K562 (cell line): Measurements from ENCODE around the gene DARS2. TPM values are rescaled to one million over a fixed set of nuclear protein-coding genes. Genes with fewer than 3 reads are reported as not detected.

Source experiments
- ARHGAP35 ChIP-seq: fragments of 450-650 bp; IDR thresholded peaks from 2 replicates; pipeline ENCODE4 v1.6.1; 2018; ENCODE audit not compliant: partially characterized antibody
- CREB3 ChIP-seq: fragments of 450-650 bp; conservative IDR thresholded peaks from 2 replicates; pipeline ENCODE4 v1.6.1; 2016; ENCODE audit warnings: missing genetic modification characterization, low read depth, mild to moderate bottlenecking, missing compliant biosample characterization, moderate library complexity
- FOXP4 ChIP-seq: sonication (generic); formaldehyde crosslinking; IDR thresholded peaks from 2 replicates; pipeline ENCODE4 v1.8.0; 2022; ENCODE audit warnings: mild to moderate bottlenecking, missing genetic modification reagents, borderline replicate concordance
- IFI16 ChIP-seq: fragments of 250-450 bp; sonication (Bioruptor Pico); IDR thresholded peaks from 2 replicates; pipeline ENCODE4 v2.1.2; 2022; ENCODE audit warnings: mild to moderate bottlenecking, inconsistent platforms
- MGA ChIP-seq: fragments of 450-650 bp; IDR thresholded peaks from 2 replicates; pipeline ENCODE4 v1.6.1; 2016; ENCODE audit warnings: mild to moderate bottlenecking, moderate library complexity
- SMARCB1 ChIP-seq: IDR thresholded peaks from 2 replicates; pipeline ENCODE4 v1.6.1; 2011; ENCODE audit warnings: improper control_type of control experiment, low read depth; ENCODE audit not compliant: insufficient read length
- ZNF23 ChIP-seq: fragments of 250-450 bp; sonication (Bioruptor Pico); IDR thresholded peaks from 2 replicates; pipeline ENCODE4 v1.4.0; 2020; ENCODE audit warnings: mild to moderate bottlenecking
- ZNF740 ChIP-seq, 3 experiments: fragments of 200-800 bp in 1 of 3; sonication (Bioruptor generic) in 1 of 3; sonication (generic) in 1 of 3; formaldehyde crosslinking in 1 of 3; IDR thresholded peaks; 2 replicates each; pipeline versions ENCODE4 v1.6.1 to v1.8.0; 2016 to 2022; ENCODE audit warnings: mild to moderate bottlenecking in 2 of 3, missing compliant biosample characterization in 2 of 3, missing genetic modification characterization in 2 of 3, missing genetic modification reagents in 1 of 3
- polyA plus RNA-seq, 8 experiments: library from polyadenylated mRNA; depleted of rRNA in 4 of 8; stranded (reverse) in 5 of 8; unstranded in 3 of 8; fragments of >200 nt; fragmentation: Nextera tagmentation in 2 of 8; fragmentation: Illumina TruSeq in 1 of 8; extraction: Ambion mirVana in 2 of 8; extraction: Trizol in 1 of 8; gene quantifications; 2 replicates each; pipeline versions ENCODE4 v1.2.1 to v1.2.3, GENCODE V29; 2011 to 2014; ENCODE audit warnings: inconsistent platforms in 1 of 8, missing spikeins in 1 of 8
- total RNA-seq, 7 experiments: library from RNA; depleted of rRNA in 6 of 7; stranded (reverse); fragments of >200 nt in 6 of 7; fragmentation: Illumina TruSeq in 2 of 7; extraction: Trizol in 2 of 7; gene quantifications; 2 replicates each; pipeline versions ENCODE4 v1.2.1 to v1.2.3, GENCODE V29; 2011 to 2021; ENCODE audit warnings: low replicate concordance in 1 of 7

The DARS2 gene
- total and polyA plus RNA-seq, 9 of the 15 experiments (the other 6 are each of a cell fraction or from before 2014, with no cell fraction given) = 36.4 to 96.7 (median 68.6) TPM

GRCh38 chr1:173867753-173868265 is 43.3 kb downstream of the DARS2 start, which contains the start of gene GAS5 (continued):
- TF ChIP-seq MGA (peak; percentile 78), IFI16 (CRISPR knock-in tag) (no peak), ARHGAP35 (no peak), SMARCB1 (no peak), ZNF23 (CRISPR knock-in tag) (no peak), ZNF740 (CRISPR knock-in tag; IDR thresholded peaks at IDR 0.05) (no peak; the same call in 1 of the 2 replicates), ZNF740 (tag; IDR thresholded peaks at IDR 0.05) (no peak), CREB3 (tag) (peak; percentile 75; the same call in 1 of the 2 replicates), FOXP4 (CRISPR knock-in tag) (no peak; the same call in 1 of the 2 replicates)
